Activated T-helper 1 cell treated with anti-CD3 and anti-CD28 coated beads, Interleukin-12 subunit alpha, Interleukin-12 subunit beta, Interleukin-2, Interleukin-4 antibody, amounts not matched to agents 30 ng/mL and 10 ng/mL and 1 ng/mL, durations not matched to agents 14 hours and 24 hours and 36 hours (primary cell): Measurements from ENCODE around the gene RHOU. TPM values are rescaled to one million over a fixed set of nuclear protein-coding genes. Genes with fewer than 3 reads are reported as not detected.

Source experiments
- DNase-seq: peaks from one replicate; pipeline ENCODE4 v3.0.0; 2021; ENCODE audit warnings: low spot score
- H3K27ac Mint-ChIP-seq: one replicate; pipeline ENCODE4 v1.8.0; 2021; ENCODE audit warnings: mild to moderate bottlenecking, mixed read lengths
- H3K27me3 Mint-ChIP-seq: one replicate; pipeline ENCODE4 v1.8.0; 2022; ENCODE audit warnings: mild to moderate bottlenecking, moderate library complexity, mixed read lengths; ENCODE audit not compliant: insufficient read depth
- H3K36me3 Mint-ChIP-seq: one replicate; pipeline ENCODE4 v1.8.0; 2021; ENCODE audit warnings: low read depth, mixed read lengths
- H3K4me1 Mint-ChIP-seq: one replicate; pipeline ENCODE4 v1.8.0; 2021; ENCODE audit warnings: low read depth, mixed read lengths
- H3K4me3 Mint-ChIP-seq: one replicate; pipeline ENCODE4 v1.8.0; 2021; ENCODE audit warnings: mild to moderate bottlenecking, moderate library complexity, mixed read lengths
- H3K9me3 Mint-ChIP-seq: one replicate; pipeline ENCODE4 v1.8.0; 2021; ENCODE audit warnings: mixed read lengths
- intact Hi-C: fragments of 100-400 bp; cut with micrococcal nuclease; formaldehyde crosslinking; loops from one replicate; pipeline ENCODE4 v1.15.1; 2024
- total RNA-seq: library from RNA; stranded (reverse); gene quantifications from 2 replicates; pipeline ENCODE4 v1.2.3, GENCODE V29; 2022

Gene RHOU
- total RNA-seq, 1 donor from 2014 or later: 0.49 TPM

DNA sequence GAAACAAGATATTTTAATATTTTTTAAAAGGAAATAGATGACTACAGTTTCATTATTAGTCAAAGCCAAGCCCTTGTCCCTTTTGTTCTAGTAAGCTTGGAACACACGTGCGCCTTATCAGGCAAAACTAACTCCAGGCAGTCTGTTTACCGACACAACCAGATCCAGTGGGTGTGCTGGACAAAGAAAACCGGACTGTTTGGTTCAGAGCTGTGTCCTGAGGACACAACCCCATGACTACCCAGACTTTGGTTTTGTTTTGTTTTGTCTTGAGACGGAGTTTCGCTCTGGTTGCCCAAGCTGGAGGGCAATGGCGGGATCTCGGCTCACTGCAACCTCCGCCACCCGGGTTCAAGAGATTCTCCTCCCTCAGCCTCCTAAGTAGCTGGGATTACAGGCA lies 13.9 kb upstream of the RHOU start:
- intact Hi-C loops: no loop called here
- Mint-ChIP-seq H3K36me3 (no peaks in the 10 kb centered on the region), H3K27me3 (peaks cover 20% of the 10 kb centered on the region), H3K4me1 (no peaks in the 10 kb centered on the region), H3K4me3 (no peak overlapping the region), H3K9me3 (no peaks in the 10 kb centered on the region), H3K27ac (no peak overlapping the region)
- DNase-seq: no peak

DNA sequence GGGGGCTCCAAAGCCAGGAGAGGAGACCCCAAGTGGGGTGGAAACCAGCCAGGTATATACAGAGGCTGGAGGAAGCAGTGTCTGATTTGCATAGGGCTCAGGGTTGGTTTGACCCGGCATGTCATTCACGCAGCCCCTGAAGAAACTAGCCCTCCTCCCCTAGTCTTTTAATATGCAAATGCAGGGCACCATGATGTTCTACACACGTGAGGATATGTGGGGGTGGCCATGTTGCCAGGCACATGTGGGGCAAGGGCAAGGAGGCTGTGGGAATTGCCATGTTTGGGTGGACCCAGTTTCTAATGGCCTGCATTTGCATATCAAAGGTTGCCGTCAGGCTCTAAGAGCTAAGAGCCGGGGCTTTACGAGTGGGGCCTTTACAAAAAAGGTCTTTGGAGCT lies 12.0 kb upstream of the RHOU start:
- intact Hi-C loops: no loop called here
- Mint-ChIP-seq H3K4me3 (no peak overlapping the region), H3K36me3 (no peaks in the 10 kb centered on the region), H3K9me3 (no peaks in the 10 kb centered on the region), H3K27me3 (peaks cover 15% of the 10 kb centered on the region), H3K4me1 (no peaks in the 10 kb centered on the region), H3K27ac (no peak overlapping the region)
- no peak for DNase-seq

DNA sequence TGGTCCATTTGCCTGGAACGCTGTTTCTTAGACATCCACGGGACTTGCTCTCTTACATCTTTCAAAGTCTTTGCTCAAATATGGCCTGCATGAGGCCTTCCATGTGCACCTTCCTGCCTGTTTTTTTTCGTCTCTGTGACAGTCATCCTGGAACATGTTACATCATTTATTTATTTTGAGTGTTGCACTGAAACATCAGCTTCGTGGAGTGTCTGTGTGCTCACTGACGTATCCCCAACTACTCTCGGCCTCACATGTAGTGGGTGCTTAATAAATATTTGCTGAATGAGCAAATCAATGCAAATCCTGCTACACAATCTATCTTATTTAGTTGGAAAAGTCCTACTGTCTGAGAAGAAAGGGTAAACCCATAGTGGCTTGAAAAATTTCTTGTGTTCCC lies 11.4 kb upstream of the RHOU start:
- no peak for DNase-seq
- intact Hi-C loops: no loop called here
- Mint-ChIP-seq H3K27ac (no peak overlapping the region), H3K4me1 (no peaks in the 10 kb centered on the region), H3K27me3 (peaks cover 15% of the 10 kb centered on the region), H3K36me3 (no peaks in the 10 kb centered on the region), H3K9me3 (no peaks in the 10 kb centered on the region), H3K4me3 (no peak overlapping the region)

DNA sequence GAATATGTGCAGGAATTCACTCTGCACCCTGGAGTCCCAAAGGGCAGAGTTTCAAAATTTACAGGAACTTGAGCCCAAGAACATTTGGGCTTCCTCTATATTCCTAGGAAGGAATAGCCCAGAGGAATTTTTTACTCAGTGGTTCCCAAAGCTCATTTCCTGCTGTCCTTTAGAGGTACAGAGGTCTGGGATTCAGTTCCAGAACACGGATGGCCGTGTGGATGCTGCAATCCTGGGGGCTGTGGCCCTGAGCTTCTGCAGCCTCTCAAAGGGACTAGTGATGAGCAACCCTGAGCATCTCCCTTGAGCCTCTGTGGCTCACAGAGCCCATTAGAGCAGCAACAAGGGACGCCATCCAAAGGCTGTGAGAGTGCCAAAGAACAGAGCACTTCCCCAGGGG lies 10.1 kb upstream of the RHOU start:
- H3K27me3 Mint-ChIP-seq: peaks cover 21% of the 10 kb centered on the region
- H3K27ac Mint-ChIP-seq: no peak overlapping the region
- H3K4me1 Mint-ChIP-seq: no peaks in the 10 kb centered on the region
- no peak for DNase-seq
- H3K36me3 Mint-ChIP-seq: no peaks in the 10 kb centered on the region
- no peaks in the 10 kb centered on the region for H3K9me3 Mint-ChIP-seq
- intact Hi-C loops: no loop called here
- no peak overlapping the region for H3K4me3 Mint-ChIP-seq

- no peak overlapping the region for H3K27ac Mint-ChIP-seq
- no peaks in the 10 kb centered on the region for H3K4me1 Mint-ChIP-seq
- intact Hi-C loops: no loop called here
- H3K36me3 Mint-ChIP-seq: no peaks in the 10 kb centered on the region
- DNase-seq: no peak
- no peak overlapping the region for H3K4me3 Mint-ChIP-seq
- peaks cover 39% of the 10 kb centered on the region for H3K27me3 Mint-ChIP-seq
- no peaks in the 10 kb centered on the region for H3K9me3 Mint-ChIP-seq
Observed at GRCh38 chr1:228727681-228728171, 7.6 kb upstream of the RHOU start.

DNA sequence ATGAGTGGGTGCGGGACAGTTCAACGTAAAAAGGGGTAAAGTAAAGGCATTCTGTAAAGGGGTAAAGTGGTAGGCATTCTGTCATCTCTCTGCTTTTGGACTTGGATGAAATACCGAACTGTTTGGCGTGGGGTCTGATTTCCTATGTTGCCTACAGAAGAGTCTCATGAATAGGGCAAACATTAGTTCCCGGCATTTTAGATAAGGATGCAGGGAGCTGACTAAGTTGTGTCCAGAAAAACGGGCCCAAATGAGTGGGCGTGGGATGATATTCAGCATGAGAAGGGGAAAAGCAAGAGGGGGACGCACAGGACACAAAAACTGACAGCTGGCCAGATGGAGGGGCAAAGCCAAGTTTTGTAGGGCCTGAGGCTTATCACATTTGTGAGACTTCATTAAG lies 2.9 kb upstream of the RHOU start:
- Mint-ChIP-seq H3K27me3 (peaks cover 51% of the 10 kb centered on the region), H3K27ac (no peak overlapping the region), H3K9me3 (no peaks in the 10 kb centered on the region), H3K4me1 (peaks cover 21% of the 10 kb centered on the region), H3K4me3 (no peak overlapping the region), H3K36me3 (no peaks in the 10 kb centered on the region)
- intact Hi-C loops: loop anchor here (10.0 kb wide), 1 partner anchor 132 kb away; no protein-coding TSS in a partner anchor
- DNase-seq: no peak

- Mint-ChIP-seq H3K36me3 (peaks cover 2% of the 10 kb centered on the region), H3K4me1 (peaks cover 26% of the 10 kb centered on the region), H3K27me3 (peaks cover 46% of the 10 kb centered on the region), H3K27ac (no peak overlapping the region), H3K9me3 (no peaks in the 10 kb centered on the region), H3K4me3 (no peak overlapping the region)
- intact Hi-C loops: loop anchor here (10.0 kb wide), 1 partner anchor 131 kb away; no protein-coding TSS in a partner anchor
- DNase-seq: no peak
Observed at GRCh38 chr1:228733576-228733975, 1.7 kb upstream of the RHOU start.

GRCh38 chr1:228735871-228736586 lies 750 bp downstream of the RHOU start:
- no peak for DNase-seq
- H3K4me1 Mint-ChIP-seq: peaks cover 27% of the 10 kb centered on the region
- intact Hi-C loops: loop anchor here (1.0 to 10.0 kb wide), 8 partner anchors 58 to 517 kb away; no protein-coding TSS in a partner anchor
- no peak overlapping the region for H3K27ac Mint-ChIP-seq
- peaks cover 38% of the 10 kb centered on the region for H3K27me3 Mint-ChIP-seq
- peaks cover 9% of the 10 kb centered on the region for H3K36me3 Mint-ChIP-seq
- no peaks in the 10 kb centered on the region for H3K9me3 Mint-ChIP-seq
- peak overlapping the region; percentile 78 for H3K4me3 Mint-ChIP-seq

DNA sequence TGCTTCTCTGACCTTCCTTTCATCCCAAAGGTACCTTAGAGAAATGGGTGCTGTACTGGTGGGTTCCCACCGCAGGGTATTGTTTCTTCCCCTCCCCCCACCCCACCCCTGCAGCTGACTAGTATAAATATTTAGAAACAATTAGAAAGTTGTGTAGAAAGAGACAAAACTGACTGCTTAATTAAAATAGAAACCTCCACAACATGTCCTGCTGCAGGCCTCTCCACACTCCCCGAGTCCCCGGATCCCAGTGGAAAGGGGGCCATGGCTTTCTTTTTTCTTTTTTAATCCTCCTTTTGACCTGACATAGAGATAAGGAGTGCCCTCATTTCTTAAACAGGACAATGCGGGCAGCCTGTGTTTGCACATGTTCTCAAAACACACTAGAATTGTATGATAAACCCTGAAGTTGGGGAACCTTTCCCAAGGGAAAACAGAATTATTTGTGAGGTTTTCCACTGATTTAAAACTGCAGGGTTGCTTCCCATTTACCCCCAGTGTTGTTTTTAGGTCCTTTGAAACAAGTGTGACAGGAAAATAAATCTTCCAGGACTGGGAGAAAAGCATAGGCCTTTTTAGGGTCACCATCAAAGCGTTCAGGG lies 1.7 kb downstream of the RHOU start:
- no peaks in the 10 kb centered on the region for H3K9me3 Mint-ChIP-seq
- intact Hi-C loops: loop anchor here (1.0 to 10.0 kb wide), 4 partner anchors 57 to 190 kb away; no protein-coding TSS in a partner anchor
- peaks cover 30% of the 10 kb centered on the region for H3K27me3 Mint-ChIP-seq
- peaks cover 12% of the 10 kb centered on the region for H3K36me3 Mint-ChIP-seq
- H3K4me1 Mint-ChIP-seq: peaks cover 27% of the 10 kb centered on the region
- peak overlapping the region; percentile 78 for H3K4me3 Mint-ChIP-seq
- H3K27ac Mint-ChIP-seq: no peak overlapping the region
- DNase-seq: no peak

- H3K27ac Mint-ChIP-seq: no peak overlapping the region
- no peaks in the 10 kb centered on the region for H3K9me3 Mint-ChIP-seq
- peaks cover 23% of the 10 kb centered on the region for H3K27me3 Mint-ChIP-seq
- no peak overlapping the region for H3K4me3 Mint-ChIP-seq
- intact Hi-C loops: loop anchor here (5.0 to 10.0 kb wide), 3 partner anchors 95 to 190 kb away; no protein-coding TSS in a partner anchor
- no peak for DNase-seq
- H3K36me3 Mint-ChIP-seq: peaks cover 12% of the 10 kb centered on the region
- peaks cover 27% of the 10 kb centered on the region for H3K4me1 Mint-ChIP-seq
Observed at GRCh38 chr1:228737601-228738041, 2.3 kb downstream of the RHOU start.

GRCh38 chr1:228739826-228740225 lies 4.5 kb downstream of the RHOU start:
- no peak overlapping the region for H3K4me3 Mint-ChIP-seq
- intact Hi-C loops: loop anchor here (5.0 to 10.0 kb wide), 3 partner anchors 92 to 187 kb away; no protein-coding TSS in a partner anchor
- no peaks in the 10 kb centered on the region for H3K9me3 Mint-ChIP-seq
- peaks cover 6% of the 10 kb centered on the region for H3K27me3 Mint-ChIP-seq
- DNase-seq: no peak
- peaks cover 21% of the 10 kb centered on the region for H3K4me1 Mint-ChIP-seq
- peaks cover 18% of the 10 kb centered on the region for H3K36me3 Mint-ChIP-seq
- no peak overlapping the region for H3K27ac Mint-ChIP-seq

- peaks cover 6% of the 10 kb centered on the region for H3K27me3 Mint-ChIP-seq
- H3K4me1 Mint-ChIP-seq: peaks cover 21% of the 10 kb centered on the region
- H3K27ac Mint-ChIP-seq: no peak overlapping the region
- intact Hi-C loops: no loop called here
- DNase-seq: no peak
- H3K4me3 Mint-ChIP-seq: no peak overlapping the region
- peaks cover 18% of the 10 kb centered on the region for H3K36me3 Mint-ChIP-seq
- H3K9me3 Mint-ChIP-seq: no peaks in the 10 kb centered on the region
Observed at GRCh38 chr1:228740543-228741317, 5.5 kb downstream of the RHOU start.
